GM12878 (cell line): ENCODE measurements around the gene ZMYND10. TPM values are rescaled to one million over a fixed set of nuclear protein-coding genes. Genes with fewer than 3 reads are reported as not detected.

Experiments used
- ASH2L ChIP-seq: fragments of 300-600, 200-600 bp; sonication (generic); IDR thresholded peaks from 2 replicates; pipeline ENCODE4 v1.6.1; 2017; ENCODE audit warnings: low read depth, mild to moderate bottlenecking, borderline replicate concordance
- CBFB ChIP-seq: IDR thresholded peaks from 2 replicates; pipeline ENCODE4 v1.6.1; 2016; ENCODE audit warnings: antibody characterized with exemption, low read depth
- CREM ChIP-seq: IDR thresholded peaks from 2 replicates; pipeline ENCODE4 v1.6.1; 2014; ENCODE audit warnings: antibody characterized with exemption, low read depth
- DPF2 ChIP-seq: fragments of 450-650 bp; IDR thresholded peaks from 2 replicates; pipeline ENCODE4 v1.6.1; 2017; ENCODE audit warnings: mild to moderate bottlenecking
- HCFC1 ChIP-seq: fragments of 150-350 bp; IDR thresholded peaks from 2 replicates; pipeline ENCODE4 v1.6.1; 2014; ENCODE audit warnings: low read length
- NBN ChIP-seq: fragments of 450-650 bp; IDR thresholded peaks from 2 replicates; pipeline ENCODE4 v1.6.1; 2016
- NFXL1 ChIP-seq: fragments of 450-650 bp; IDR thresholded peaks from 2 replicates; pipeline ENCODE4 v1.6.1; 2017; ENCODE audit warnings: antibody characterized with exemption, mild to moderate bottlenecking, borderline replicate concordance
- PKNOX1 ChIP-seq: fragments of 450-650 bp; IDR thresholded peaks from 2 replicates; pipeline ENCODE4 v1.6.1; 2016; ENCODE audit warnings: mild to moderate bottlenecking
- POLR2AphosphoS2 ChIP-seq: IDR thresholded peaks from 2 replicates; pipeline ENCODE4 v1.6.1; 2011; ENCODE audit warnings: low read depth, mild to moderate bottlenecking, low read length, improper control_type of control experiment, moderate library complexity
- POU2F2 ChIP-seq: IDR thresholded peaks from 3 replicates; pipeline ENCODE4 v1.6.1; 2011; ENCODE audit warnings: low read depth, mild to moderate bottlenecking, low read length, borderline replicate concordance
- RELA ChIP-seq: fragments of 450-650 bp; IDR thresholded peaks from 2 replicates; pipeline ENCODE4 v1.8.0; 2014; ENCODE audit warnings: borderline replicate concordance; ENCODE audit not compliant: partially characterized antibody
- RUNX3 ChIP-seq: IDR thresholded peaks from 2 replicates; pipeline ENCODE4 v1.6.1; 2012; ENCODE audit warnings: low read length, inconsistent platforms
- SIN3A ChIP-seq: IDR thresholded peaks from 2 replicates; pipeline ENCODE4 v1.6.1; 2012; ENCODE audit warnings: low read depth, low read length, improper control_type of control experiment
- SP1 ChIP-seq: IDR thresholded peaks from one replicate; pipeline ENCODE4 v1.6.1; 2011; ENCODE audit warnings: low read depth, low read length
- ZBTB33 ChIP-seq: fragments of 450-650 bp; IDR thresholded peaks from 2 replicates; pipeline ENCODE4 v1.6.1; 2017; ENCODE audit warnings: mild to moderate bottlenecking
- polyA plus RNA-seq, 11 experiments: library from polyadenylated mRNA; depleted of rRNA in 4 of 11; unstranded in 6 of 11; stranded (reverse) in 5 of 11; fragments of >200 nt; fragmentation: Nextera tagmentation in 4 of 11; fragmentation: Illumina TruSeq in 1 of 11; extraction: Ambion mirVana in 4 of 11; extraction: Trizol in 1 of 11; gene quantifications; 1 replicate in 1 of 11; 2 replicates in 10 of 11; pipeline versions ENCODE4 v1.2.1 to v1.2.3, GENCODE V29; 2011 to 2016; ENCODE audit warnings: inconsistent platforms in 2 of 11, missing spikeins in 2 of 11, low read depth in 1 of 11
- total RNA-seq, 4 experiments: library from RNA; depleted of rRNA in 3 of 4; stranded (reverse); fragments of >200 nt in 3 of 4; fragmentation: Illumina TruSeq in 1 of 4; extraction: Trizol in 1 of 4; gene quantifications; 2 replicates each; pipeline versions ENCODE4 v1.2.1 to v1.2.3, GENCODE V29; 2013 to 2021
- TF ChIP-seq, protein P1 (sequence below): fragments of 150-350 bp; IDR thresholded peaks from 2 replicates; pipeline ENCODE4 v1.6.1; 2016; ENCODE audit warnings: low read depth, low read length
- TF ChIP-seq, protein P2 (sequence below): IDR thresholded peaks from 2 replicates; pipeline ENCODE4 v1.6.1; 2012; ENCODE audit warnings: low read depth, low read length, improper control_type of control experiment
- TF ChIP-seq, protein P3 (sequence below): IDR thresholded peaks from 2 replicates; pipeline ENCODE4 v1.6.1; 2011; ENCODE audit warnings: low read depth, mild to moderate bottlenecking, low read length, moderate library complexity, borderline replicate concordance; ENCODE audit errors: extremely low read depth

ZMYND10 gene
- total and polyA plus RNA-seq, 10 of the 15 experiments (the other 5 are each of a cell fraction or from before 2014, with no cell fraction given): 0.11 to 1.0 (median 0.37) TPM

GRCh38 chr3:50358911-50359759 is 13.6 kb upstream of the ZMYND10 start, which contains the start of gene TMEM115 (continued):
- TF ChIP-seq, protein P1, sequence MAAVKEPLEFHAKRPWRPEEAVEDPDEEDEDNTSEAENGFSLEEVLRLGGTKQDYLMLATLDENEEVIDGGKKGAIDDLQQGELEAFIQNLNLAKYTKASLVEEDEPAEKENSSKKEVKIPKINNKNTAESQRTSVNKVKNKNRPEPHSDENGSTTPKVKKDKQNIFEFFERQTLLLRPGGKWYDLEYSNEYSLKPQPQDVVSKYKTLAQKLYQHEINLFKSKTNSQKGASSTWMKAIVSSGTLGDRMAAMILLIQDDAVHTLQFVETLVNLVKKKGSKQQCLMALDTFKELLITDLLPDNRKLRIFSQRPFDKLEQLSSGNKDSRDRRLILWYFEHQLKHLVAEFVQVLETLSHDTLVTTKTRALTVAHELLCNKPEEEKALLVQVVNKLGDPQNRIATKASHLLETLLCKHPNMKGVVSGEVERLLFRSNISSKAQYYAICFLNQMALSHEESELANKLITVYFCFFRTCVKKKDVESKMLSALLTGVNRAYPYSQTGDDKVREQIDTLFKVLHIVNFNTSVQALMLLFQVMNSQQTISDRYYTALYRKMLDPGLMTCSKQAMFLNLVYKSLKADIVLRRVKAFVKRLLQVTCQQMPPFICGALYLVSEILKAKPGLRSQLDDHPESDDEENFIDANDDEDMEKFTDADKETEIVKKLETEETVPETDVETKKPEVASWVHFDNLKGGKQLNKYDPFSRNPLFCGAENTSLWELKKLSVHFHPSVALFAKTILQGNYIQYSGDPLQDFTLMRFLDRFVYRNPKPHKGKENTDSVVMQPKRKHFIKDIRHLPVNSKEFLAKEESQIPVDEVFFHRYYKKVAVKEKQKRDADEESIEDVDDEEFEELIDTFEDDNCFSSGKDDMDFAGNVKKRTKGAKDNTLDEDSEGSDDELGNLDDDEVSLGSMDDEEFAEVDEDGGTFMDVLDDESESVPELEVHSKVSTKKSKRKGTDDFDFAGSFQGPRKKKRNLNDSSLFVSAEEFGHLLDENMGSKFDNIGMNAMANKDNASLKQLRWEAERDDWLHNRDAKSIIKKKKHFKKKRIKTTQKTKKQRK: no peak; the same call in 1 of the 2 replicates
- TF ChIP-seq PKNOX1 (no peak; the same call in 1 of the 2 replicates), ZBTB33 (no peak), SP1 (peak; percentile 59), POU2F2 (peak; percentile 56; the same call in 1 of the 3 replicates), ASH2L (no peak), POLR2AphosphoS2 (peak; percentile 72; the same call in 1 of the 2 replicates), NBN (0 out of 2 replicates have a peak, but pooled peaks have one; percentile 29), CBFB (peak; percentile 82), CREM (peak; percentile 99), NFXL1 (no peak), SIN3A (peak; percentile 83), HCFC1 (peak; percentile 100), RELA (peak; percentile 57), RUNX3 (peak; percentile 98), DPF2 (no peak)
- TF ChIP-seq, protein P2, sequence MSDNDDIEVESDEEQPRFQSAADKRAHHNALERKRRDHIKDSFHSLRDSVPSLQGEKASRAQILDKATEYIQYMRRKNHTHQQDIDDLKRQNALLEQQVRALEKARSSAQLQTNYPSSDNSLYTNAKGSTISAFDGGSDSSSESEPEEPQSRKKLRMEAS: peak; percentile 53; the same call in 1 of the 2 replicates
- TF ChIP-seq, protein P3, sequence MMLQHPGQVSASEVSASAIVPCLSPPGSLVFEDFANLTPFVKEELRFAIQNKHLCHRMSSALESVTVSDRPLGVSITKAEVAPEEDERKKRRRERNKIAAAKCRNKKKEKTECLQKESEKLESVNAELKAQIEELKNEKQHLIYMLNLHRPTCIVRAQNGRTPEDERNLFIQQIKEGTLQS: peak; percentile 65; the same call in 1 of the 2 replicates
